IMR-90 (cell line): Measurements from ENCODE around the gene GRIK5. TPM values are rescaled to one million over a fixed set of nuclear protein-coding genes. Genes with fewer than 3 reads are reported as not detected.

Experiments
- ATAC-seq: fragments of 200-7000 bp; cut with Tn5 transposase; 2 replicates; pipeline ENCODE4 v1.9.1; 2020; ENCODE audit warnings: low read depth, mild to moderate bottlenecking, moderate library complexity
- BruUV-seq: library from RNA; stranded (reverse); fragments of 400-500 nt; replicated peaks from 2 replicates; lab custom pipeline; 2021; lab: Mats Ljungman, UMichigan
- CTCF ChIA-PET: fragments of 300-600 bp; formaldehyde crosslinking; extraction: SDS; loops from one replicate; lab custom pipeline; 2021; ENCODE audit warnings: antibody characterized with exemption; lab: Yijun Ruan, JAX
- POLR2A ChIA-PET: fragments of 300-600 bp; sonication (Branson Sonifier 250); formaldehyde crosslinking; loops from one replicate; lab custom pipeline; 2022; ENCODE audit warnings: antibody characterized with exemption; ENCODE audit not compliant: unreplicated experiment; lab: Charles Lee
- DNase-seq: peaks from one replicate; pipeline ENCODE4 v3.0.0; 2013
- H2AFZ ChIP-seq: replicated peaks from 2 replicates; pipeline ENCODE3; 2013; ENCODE audit warnings: low read length, mild to moderate bottlenecking; ENCODE audit not compliant: poor library complexity
- H2AK5ac ChIP-seq: 2 replicates; pipeline ENCODE4 v1.6.1; 2013; ENCODE audit warnings: low read depth, low read length, inconsistent platforms
- H2AK9ac ChIP-seq: replicated peaks from 2 replicates; pipeline ENCODE3; 2013; ENCODE audit warnings: mild to moderate bottlenecking, low read depth, low read length, moderate library complexity; ENCODE audit not compliant: poor library complexity
- H2BK120ac ChIP-seq: 2 replicates; pipeline ENCODE4 v1.6.1; 2013; ENCODE audit warnings: low read depth, low read length, inconsistent platforms
- H2BK15ac ChIP-seq: 3 replicates; pipeline ENCODE4 v1.6.1; 2013; ENCODE audit warnings: low read depth, low read length, inconsistent platforms
- H2BK20ac ChIP-seq: 2 replicates; pipeline ENCODE4 v1.6.1; 2013; ENCODE audit warnings: low read depth, mild to moderate bottlenecking, inconsistent platforms, low read length, moderate library complexity
- H2BK5ac ChIP-seq: 2 replicates; pipeline ENCODE4 v1.6.1; 2013; ENCODE audit warnings: mild to moderate bottlenecking, low read depth, low read length, inconsistent platforms; ENCODE audit not compliant: poor library complexity, severe bottlenecking
- H3K14ac ChIP-seq: replicated peaks from 2 replicates; pipeline ENCODE4 v1.6.1; 2013; ENCODE audit warnings: low read depth, low read length, inconsistent platforms
- H3K18ac ChIP-seq: 2 replicates; pipeline ENCODE4 v1.6.1; 2013; ENCODE audit warnings: low read depth, low read length, control low read depth
- H3K23ac ChIP-seq: 2 replicates; pipeline ENCODE4 v1.6.1; 2013; ENCODE audit warnings: low read depth, low read length, inconsistent platforms
- H3K27ac ChIP-seq: 2 replicates; pipeline ENCODE4 v1.5.1; 2013; ENCODE audit warnings: mild to moderate bottlenecking, control low read depth, low read length; ENCODE audit not compliant: insufficient read depth
- H3K27me3 ChIP-seq: 2 replicates; pipeline ENCODE4 v1.6.1; 2013; ENCODE audit warnings: low read length; ENCODE audit not compliant: control insufficient read depth, insufficient read depth
- H3K36me3 ChIP-seq: 2 replicates; pipeline ENCODE4 v1.6.1; 2013; ENCODE audit warnings: low read length, mixed read lengths; ENCODE audit not compliant: control insufficient read depth, insufficient read depth
- H3K4ac ChIP-seq: 2 replicates; pipeline ENCODE4 v1.6.1; 2013; ENCODE audit warnings: low read depth, low read length, inconsistent platforms
- H3K4me1 ChIP-seq: 2 replicates; pipeline ENCODE4 v1.6.1; 2013; ENCODE audit warnings: low read length, mixed read lengths; ENCODE audit not compliant: control insufficient read depth, insufficient read depth
- H3K4me2 ChIP-seq: 2 replicates; pipeline ENCODE4 v1.6.1; 2013; ENCODE audit warnings: low read depth, mild to moderate bottlenecking, control low read depth, low read length, moderate library complexity
- H3K4me3 ChIP-seq: 2 replicates; pipeline ENCODE4 v1.5.1; 2013; ENCODE audit warnings: low read depth, mild to moderate bottlenecking, control low read depth, low read length, moderate library complexity; ENCODE audit not compliant: insufficient read depth
- H3K56ac ChIP-seq: 2 replicates; pipeline ENCODE4 v1.6.1; 2013; ENCODE audit warnings: low read length, inconsistent platforms; ENCODE audit not compliant: insufficient read depth; ENCODE audit errors: extremely low read depth
- H3K79me1 ChIP-seq, 2 experiments: 2 replicates each; pipeline ENCODE4 v1.6.1; 2013; ENCODE audit warnings: low read length in 2 of 2, inconsistent platforms in 1 of 2, low read depth in 1 of 2
- H3K9ac ChIP-seq: 2 replicates; pipeline ENCODE4 v1.6.1; 2013; ENCODE audit warnings: low read depth, low read length, control low read depth
- H3K9me1 ChIP-seq: 2 replicates; pipeline ENCODE4 v1.6.1; 2013; ENCODE audit warnings: low read length, inconsistent platforms; ENCODE audit not compliant: insufficient read depth
- H3K9me3 ChIP-seq: 2 replicates; pipeline ENCODE4 v1.6.1; 2013; ENCODE audit warnings: low read length; ENCODE audit not compliant: control insufficient read depth, insufficient read depth
- H4K20me1 ChIP-seq: 2 replicates; pipeline ENCODE4 v1.6.1; 2013; ENCODE audit warnings: low read length, inconsistent platforms; ENCODE audit not compliant: insufficient read depth
- H4K5ac ChIP-seq: 2 replicates; pipeline ENCODE4 v1.6.1; 2013; ENCODE audit warnings: mild to moderate bottlenecking, low read depth, low read length, control low read depth
- H4K8ac ChIP-seq, 2 experiments: 2 replicates each; pipeline ENCODE4 v1.6.1; 2013; ENCODE audit warnings: low read depth in 2 of 2, low read length in 2 of 2, control low read depth in 1 of 2, inconsistent platforms in 1 of 2
- H4K91ac ChIP-seq: 2 replicates; pipeline ENCODE4 v1.6.1; 2013; ENCODE audit warnings: low read depth, low read length, inconsistent platforms; ENCODE audit not compliant: insufficient read depth
- CEBPB ChIP-seq: IDR thresholded peaks from 2 replicates; pipeline ENCODE4 v1.6.1; 2012; ENCODE audit warnings: low read depth, low read length, improper control_type of control experiment
- CHD1 ChIP-seq: IDR thresholded peaks from 2 replicates; pipeline ENCODE4 v1.6.1; 2012; ENCODE audit warnings: low read depth, low read length, improper control_type of control experiment
- ELK1 ChIP-seq: fragments of 150-350 bp; IDR thresholded peaks from 2 replicates; pipeline ENCODE4 v1.6.1; 2016; ENCODE audit warnings: low read depth, mild to moderate bottlenecking, low read length, moderate library complexity, borderline replicate concordance
- MAFK ChIP-seq: IDR thresholded peaks from 2 replicates; pipeline ENCODE4 v1.6.1; 2012; ENCODE audit warnings: low read depth, low read length, improper control_type of control experiment
- MAZ ChIP-seq: IDR thresholded peaks from 2 replicates; pipeline ENCODE4 v1.6.1; 2012; ENCODE audit warnings: low read depth, mild to moderate bottlenecking, low read length, improper control_type of control experiment, moderate library complexity, borderline replicate concordance
- RAD21 ChIP-seq: IDR thresholded peaks from 2 replicates; pipeline ENCODE4 v1.6.1; 2012; ENCODE audit warnings: low read length, improper control_type of control experiment
- RCOR1 ChIP-seq: IDR thresholded peaks from 2 replicates; pipeline ENCODE4 v1.6.1; 2012; ENCODE audit warnings: mild to moderate bottlenecking, low read length, improper control_type of control experiment; ENCODE audit not compliant: insufficient replicate concordance
- RFX5 ChIP-seq: IDR thresholded peaks from 2 replicates; pipeline ENCODE4 v1.8.0; 2012; ENCODE audit warnings: low read depth, mild to moderate bottlenecking, low read length, moderate library complexity
- SMC3 ChIP-seq: fragments of 150-350 bp; IDR thresholded peaks from 2 replicates; pipeline ENCODE4 v1.6.1; 2016; ENCODE audit warnings: low read depth, mild to moderate bottlenecking, antibody characterized with exemption, low read length, moderate library complexity
- WGBS, 2 experiments: methylation state at CpG; one replicate each; pipeline versions ENCODE4 v1.1.5 to v1.1.7; 2013; ENCODE audit warnings: missing lambda C conversion rate in 2 of 2; ENCODE audit not compliant: insufficient read length in 1 of 2; ENCODE audit errors: extremely low coverage in 2 of 2; 5-methylcytosine and 5-hydroxymethylcytosine counted together
- dilution Hi-C: fragments of 300-500 bp; cut with HindIII; formaldehyde crosslinking; loops from one replicate; pipeline ENCODE4 v1.14.3; 2018; ENCODE audit warnings: low sequenced_read_pairs; ENCODE audit not compliant: unreplicated experiment
- in situ Hi-C: fragments of 300-500 bp; cut with MboI; formaldehyde crosslinking; loops from 3 replicates; pipeline ENCODE4 v1.14.3; 2019; ENCODE audit warnings: low sequenced_read_pairs, inconsistent platforms, mixed read lengths
- intact Hi-C: fragments of 100-400 bp; cut with micrococcal nuclease; formaldehyde crosslinking; loops from 2 replicates; pipeline ENCODE4 v1.10.0; 2022
- polyA plus RNA-seq, 3 experiments: library from polyadenylated mRNA; depleted of rRNA; stranded (reverse); fragments of >200 nt; gene quantifications; 2 replicates each; pipeline ENCODE4 v1.2.3, GENCODE V29; 2012; ENCODE audit warnings: low replicate concordance in 1 of 3
- total RNA-seq: library from RNA; depleted of rRNA; stranded (reverse); fragments of >200 nt; gene quantifications from 2 replicates; pipeline ENCODE4 v1.2.3, GENCODE V29; 2012
- TF ChIP-seq, protein P1 (sequence below): fragments of 150-350 bp; IDR thresholded peaks from 2 replicates; pipeline ENCODE4 v1.6.1; 2017; ENCODE audit warnings: mild to moderate bottlenecking, antibody characterized with exemption, low read length, low read depth
- TF ChIP-seq, protein P2 (sequence below): conservative IDR thresholded peaks from 2 replicates; pipeline ENCODE4 v1.5.1; 2012; ENCODE audit warnings: mild to moderate bottlenecking, low read depth, low read length, improper control_type of control experiment

Gene GRIK5
- total and polyA plus RNA-seq, 2 of the 4 experiments (the other 2 are of a cell fraction) = 0.10 TPM; not detected in 1

DNA sequence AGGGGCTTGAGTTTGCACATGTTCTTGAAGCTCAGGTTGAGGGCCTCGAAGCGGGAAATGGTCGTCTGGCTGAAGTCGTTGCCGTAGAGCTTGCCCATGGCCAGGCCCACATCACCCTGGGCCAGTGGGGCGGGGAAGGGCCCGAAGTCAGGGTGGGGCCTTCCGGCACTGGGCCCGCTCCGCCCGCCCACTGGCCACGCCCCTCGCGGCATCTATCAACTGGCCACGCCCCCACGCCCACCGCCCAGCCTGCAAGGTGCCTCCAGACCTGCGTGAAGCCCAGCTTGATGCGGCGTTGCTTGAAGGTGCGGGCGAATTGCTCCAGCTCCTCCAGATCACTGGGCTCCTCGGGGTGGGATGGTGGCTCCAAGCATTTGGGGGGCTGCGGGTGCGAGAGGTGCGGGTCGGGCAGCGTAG, 25.8 kb upstream of the GRIK5 start:
- no peak overlapping the region for H4K91ac ChIP-seq
- H4K20me1 ChIP-seq = no peaks in the 10 kb centered on the region
- ChIA-PET CTCF (no interaction called here), POLR2A (no interaction called here)
- no peak overlapping the region for H3K27ac ChIP-seq
- H3K4me2 ChIP-seq = no peak overlapping the region
- no peaks in the 10 kb centered on the region for H3K79me1 ChIP-seq
- no peak overlapping the region for H2BK5ac ChIP-seq
- no peak overlapping the region for H2BK120ac ChIP-seq
- BruUV-seq = no TSS peak
- WGBS, 2 experiments = 16% methylated on average over 17 of the region's 28 CpGs; no CpG with 5 or more reads in 1 of the 2 experiments
- dilution Hi-C loops (no loop called here), intact Hi-C loops (no loop called here), in situ Hi-C loops (no loop called here)
- H3K4me1 ChIP-seq = peaks cover 2% of the 10 kb centered on the region; the same call in 1 of the 2 replicates
- H3K9me3 ChIP-seq = no peaks in the 10 kb centered on the region
- no peak overlapping the region for H3K4me3 ChIP-seq
- no peaks in the 10 kb centered on the region for H3K9me1 ChIP-seq
- H2AK5ac ChIP-seq = no peak overlapping the region
- H3K27me3 ChIP-seq = no peaks in the 10 kb centered on the region; the same call in 1 of the 2 replicates
- H2AK9ac ChIP-seq = no peak overlapping the region
- ATAC-seq = no peak
- no peak overlapping the region for H3K56ac ChIP-seq
- H2AFZ ChIP-seq = peak overlapping the region; percentile 9
- H3K9ac ChIP-seq = no peak overlapping the region
- no peak overlapping the region for H3K23ac ChIP-seq
- no peak overlapping the region for H3K4ac ChIP-seq
- no peak overlapping the region for H3K18ac ChIP-seq
- no peak overlapping the region for H2BK20ac ChIP-seq
- H3K36me3 ChIP-seq = no peaks in the 10 kb centered on the region
- no peak overlapping the region for H3K14ac ChIP-seq
- DNase-seq = no peak
- H4K8ac ChIP-seq = no peak overlapping the region
- H4K5ac ChIP-seq = no peak overlapping the region
- H2BK15ac ChIP-seq = no peak overlapping the region
- TF ChIP-seq RAD21 = no peak
- TF ChIP-seq, protein P1, sequence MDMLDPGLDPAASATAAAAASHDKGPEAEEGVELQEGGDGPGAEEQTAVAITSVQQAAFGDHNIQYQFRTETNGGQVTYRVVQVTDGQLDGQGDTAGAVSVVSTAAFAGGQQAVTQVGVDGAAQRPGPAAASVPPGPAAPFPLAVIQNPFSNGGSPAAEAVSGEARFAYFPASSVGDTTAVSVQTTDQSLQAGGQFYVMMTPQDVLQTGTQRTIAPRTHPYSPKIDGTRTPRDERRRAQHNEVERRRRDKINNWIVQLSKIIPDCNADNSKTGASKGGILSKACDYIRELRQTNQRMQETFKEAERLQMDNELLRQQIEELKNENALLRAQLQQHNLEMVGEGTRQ = no peak
- TF ChIP-seq RFX5 = no peak
- no peak for TF ChIP-seq CHD1
- no peak for TF ChIP-seq MAFK
- TF ChIP-seq RCOR1 = no peak
- TF ChIP-seq CEBPB = no peak
- TF ChIP-seq, protein P2, sequence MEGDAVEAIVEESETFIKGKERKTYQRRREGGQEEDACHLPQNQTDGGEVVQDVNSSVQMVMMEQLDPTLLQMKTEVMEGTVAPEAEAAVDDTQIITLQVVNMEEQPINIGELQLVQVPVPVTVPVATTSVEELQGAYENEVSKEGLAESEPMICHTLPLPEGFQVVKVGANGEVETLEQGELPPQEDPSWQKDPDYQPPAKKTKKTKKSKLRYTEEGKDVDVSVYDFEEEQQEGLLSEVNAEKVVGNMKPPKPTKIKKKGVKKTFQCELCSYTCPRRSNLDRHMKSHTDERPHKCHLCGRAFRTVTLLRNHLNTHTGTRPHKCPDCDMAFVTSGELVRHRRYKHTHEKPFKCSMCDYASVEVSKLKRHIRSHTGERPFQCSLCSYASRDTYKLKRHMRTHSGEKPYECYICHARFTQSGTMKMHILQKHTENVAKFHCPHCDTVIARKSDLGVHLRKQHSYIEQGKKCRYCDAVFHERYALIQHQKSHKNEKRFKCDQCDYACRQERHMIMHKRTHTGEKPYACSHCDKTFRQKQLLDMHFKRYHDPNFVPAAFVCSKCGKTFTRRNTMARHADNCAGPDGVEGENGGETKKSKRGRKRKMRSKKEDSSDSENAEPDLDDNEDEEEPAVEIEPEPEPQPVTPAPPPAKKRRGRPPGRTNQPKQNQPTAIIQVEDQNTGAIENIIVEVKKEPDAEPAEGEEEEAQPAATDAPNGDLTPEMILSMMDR = no peak
- TF ChIP-seq ELK1 = no peak
- TF ChIP-seq SMC3 = no peak
- no peak for TF ChIP-seq MAZ
